Chondrocyte (in vitro differentiated cells): ENCODE measurements around the gene RPS6KA1. TPM values are rescaled to one million over a fixed set of nuclear protein-coding genes. Genes with fewer than 3 reads are reported as not detected.

Experiments used
- DNase-seq: peaks from one replicate; pipeline ENCODE4 v3.0.0; 2021; ENCODE audit warnings: mixed read lengths, low spot score
- H3K27ac Mint-ChIP-seq: one replicate; pipeline ENCODE4 v1.8.0; 2021; ENCODE audit warnings: mild to moderate bottlenecking, moderate library complexity, mixed read lengths; ENCODE audit not compliant: unreplicated experiment
- H3K27me3 Mint-ChIP-seq: 2 replicates; pipeline ENCODE4 v1.8.0; 2021; ENCODE audit warnings: low read depth, mixed read lengths
- H3K36me3 Mint-ChIP-seq: 2 replicates; pipeline ENCODE4 v1.8.0; 2021; ENCODE audit warnings: low read depth, mixed read lengths
- H3K4me1 Mint-ChIP-seq: 2 replicates; pipeline ENCODE4 v1.8.0; 2021; ENCODE audit warnings: low read depth, mild to moderate bottlenecking, mixed read lengths
- H3K4me3 Mint-ChIP-seq: one replicate; pipeline ENCODE4 v1.8.0; 2021; ENCODE audit warnings: mild to moderate bottlenecking, moderate library complexity, mixed read lengths; ENCODE audit not compliant: unreplicated experiment
- H3K9me3 Mint-ChIP-seq: 2 replicates; pipeline ENCODE4 v1.8.0; 2021; ENCODE audit warnings: low read depth, mixed read lengths
- CTCF ChIP-seq: fragments of 200-600 bp; sonication (generic); IDR thresholded peaks from 2 replicates; pipeline ENCODE4 v1.5.0; 2021; ENCODE audit warnings: antibody characterized with exemption, mild to moderate bottlenecking, moderate library complexity
- long read RNA-seq: library from polyadenylated mRNA; stranded (forward); transcript quantifications from one replicate; pipeline ENCODE4 v2.0.0, GENCODE V29; 2021
- total RNA-seq: library from RNA; stranded (reverse); gene quantifications from 3 replicates; pipeline ENCODE4 v1.2.1, GENCODE V29; 2021

RPS6KA1 gene
- 3.6 to 6.3 TPM (median 4.4 TPM) in 3 replicates for total RNA-seq
- long read RNA-seq, transcript RPS6KA1-204 (22 exons, 3,186 nt) = major isoform, 19 of 20 reads
- long read RNA-seq, partial matches to known transcripts = 0 of 20 reads
- long read RNA-seq, other reads (novel, unspliced or antisense) = 1 of 20 reads

GRCh38 chr1:26529655-26530409, at the start of gene RPS6KA1:
Gene RPS6KA1 (plus strand): TSS chr1:26529761. CDS start chr1:26529921, 160 bp downstream.
- Mint-ChIP-seq H3K9me3 (no peaks in the 10 kb centered on the region), H3K27ac (peak within 1 kb of the TSS; percentile 57), H3K36me3 (no peaks in the 10 kb centered on the region), H3K4me1 (peaks cover 14% of the 10 kb centered on the region), H3K27me3 (peaks cover 4% of the 10 kb centered on the region), H3K4me3 (peak within 1 kb of the TSS; percentile 78)
- TF ChIP-seq CTCF = no peak
- DNase-seq = no peak

DNA sequence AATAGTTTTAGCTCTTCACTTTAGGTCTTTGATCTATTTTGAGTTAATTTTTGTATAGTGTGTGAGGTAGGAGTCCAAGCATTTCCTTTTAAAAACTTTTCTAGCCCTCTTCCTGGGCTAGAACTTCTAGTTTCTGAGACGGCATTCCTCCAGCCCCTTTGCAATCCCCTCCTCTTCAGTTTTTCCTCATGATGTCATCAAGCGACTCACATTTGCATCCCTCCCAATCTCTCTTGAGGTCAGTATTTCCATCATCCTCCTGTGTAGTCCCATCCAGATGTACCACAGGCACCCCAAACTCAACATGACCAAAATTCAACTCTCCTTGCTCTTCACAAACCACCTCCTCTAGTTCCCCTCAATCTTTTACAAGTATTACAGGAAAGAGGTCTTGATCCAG, 46.6 kb upstream of the RPS6KA1 start:
- peak overlapping the region; percentile 77 for H3K27ac Mint-ChIP-seq

GRCh38 chr1:26483980-26484379, 45.6 kb upstream of the RPS6KA1 start:
- no peak for TF ChIP-seq CTCF
- peaks cover under 1% of the 10 kb centered on the region for H3K36me3 Mint-ChIP-seq
- H3K27me3 Mint-ChIP-seq = no peaks in the 10 kb centered on the region
- peaks cover 43% of the 10 kb centered on the region for H3K4me1 Mint-ChIP-seq
- no peaks in the 10 kb centered on the region for H3K9me3 Mint-ChIP-seq
- no peak overlapping the region for H3K4me3 Mint-ChIP-seq
- H3K27ac Mint-ChIP-seq = peak overlapping the region; percentile 98
- no peak for DNase-seq

More for the DNA sequence above, 46.6 kb upstream of the RPS6KA1 start:
- Mint-ChIP-seq H3K36me3 (peaks cover 4% of the 10 kb centered on the region), H3K4me1 (peaks cover 43% of the 10 kb centered on the region), H3K27me3 (no peaks in the 10 kb centered on the region), H3K4me3 (no peak overlapping the region), H3K9me3 (no peaks in the 10 kb centered on the region)
- DNase-seq = no peak
- TF ChIP-seq CTCF = no peak

DNA sequence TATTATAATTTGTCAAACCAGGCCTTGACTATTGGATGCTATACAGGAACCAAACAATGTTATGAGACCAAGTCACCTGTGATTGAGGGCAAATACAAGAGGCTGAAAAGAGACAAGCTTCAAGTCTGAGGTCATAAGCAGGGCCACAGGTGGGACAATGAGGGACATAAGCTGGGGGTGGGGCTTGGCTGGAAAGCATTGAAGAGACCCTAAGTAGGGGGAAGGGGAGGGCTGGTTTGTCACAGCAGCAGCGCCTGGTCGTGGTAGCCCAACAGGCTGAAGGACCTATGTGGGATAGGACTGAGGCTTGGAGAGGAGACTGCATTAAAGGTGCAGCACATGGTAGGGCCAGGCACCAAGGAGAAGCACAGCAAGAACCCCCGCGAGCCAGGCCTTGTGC, 39.4 kb upstream of the RPS6KA1 start:
- no peak overlapping the region for H3K27ac Mint-ChIP-seq
- TF ChIP-seq CTCF = no peak
- no peaks in the 10 kb centered on the region for H3K36me3 Mint-ChIP-seq
- no peak for DNase-seq
- H3K27me3 Mint-ChIP-seq = no peaks in the 10 kb centered on the region
- no peak overlapping the region for H3K4me3 Mint-ChIP-seq
- no peaks in the 10 kb centered on the region for H3K9me3 Mint-ChIP-seq
- H3K4me1 Mint-ChIP-seq = peaks cover 6% of the 10 kb centered on the region

DNA sequence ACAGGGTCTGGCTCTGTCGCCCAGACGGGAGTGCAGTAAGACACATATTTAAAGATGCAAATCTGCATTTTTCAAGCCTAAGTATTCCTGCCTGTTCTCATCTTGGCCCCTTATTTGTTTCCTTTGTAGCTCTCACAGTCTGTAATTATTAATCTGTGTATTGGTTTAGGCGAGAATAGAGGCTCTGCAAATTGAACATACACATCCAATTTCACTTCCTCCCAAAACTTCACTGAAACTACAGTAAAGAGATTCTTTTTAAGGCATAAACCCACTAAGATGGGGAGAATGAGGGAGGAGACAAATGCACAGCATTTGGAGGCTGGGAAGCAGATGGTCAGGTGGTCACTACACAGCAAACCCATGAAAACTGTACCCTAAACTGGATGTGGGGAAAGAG, 36.3 kb upstream of the RPS6KA1 start:
- Mint-ChIP-seq H3K9me3 (no peaks in the 10 kb centered on the region), H3K27ac (no peak overlapping the region), H3K4me3 (no peak overlapping the region), H3K27me3 (no peaks in the 10 kb centered on the region), H3K36me3 (no peaks in the 10 kb centered on the region), H3K4me1 (no peaks in the 10 kb centered on the region)
- no peak for DNase-seq
- no peak for TF ChIP-seq CTCF
